Muscle layer of duodenum (tissue), 2 donors: ENCODE results near the gene SLC25A48.

Source experiments
- H3K27ac ChIP-seq: one replicate; pipeline ENCODE4 v1.7.0; 2013; ENCODE audit warnings: mild to moderate bottlenecking, low read length
- H3K27me3 ChIP-seq: one replicate; pipeline ENCODE4 v1.7.0; 2013; ENCODE audit warnings: low read depth, mild to moderate bottlenecking, control low read depth, low read length
- H3K36me3 ChIP-seq, 2 donors: one replicate each; pipeline ENCODE4 v1.7.0; 2013; ENCODE audit warnings: low read length in 2 of 2, control low read depth in 1 of 2, mild to moderate bottlenecking in 1 of 2; ENCODE audit not compliant: insufficient read depth in 2 of 2, control insufficient read depth in 1 of 2
- H3K4me1 ChIP-seq, 2 donors: one replicate each; pipeline ENCODE4 v1.7.0; 2013; ENCODE audit warnings: low read length in 2 of 2, mild to moderate bottlenecking in 2 of 2, control low read depth in 1 of 2, moderate library complexity in 1 of 2; ENCODE audit not compliant: insufficient read depth in 2 of 2, control insufficient read depth in 1 of 2
- H3K4me3 ChIP-seq, 2 donors: one replicate each; pipeline ENCODE4 v1.7.0; 2013; ENCODE audit warnings: low read length in 2 of 2, low read depth in 1 of 2, mild to moderate bottlenecking in 1 of 2
- H3K9me3 ChIP-seq, 2 donors: one replicate each; pipeline ENCODE4 v1.7.0; 2013; ENCODE audit warnings: low read length in 2 of 2, control low read depth in 1 of 2, mild to moderate bottlenecking in 1 of 2; ENCODE audit not compliant: control insufficient read depth in 1 of 2
- donor health status: healthy.

Gene SLC25A48

GRCh38 chr5:135886136-135886535 is 51.7 kb downstream of the SLC25A48 start:
- Histone ChIP-seq H3K4me1 (peaks cover 0 to 10% of the 10 kb centered on the region in 2 donors), H3K27ac (no peak overlapping the region), H3K27me3 (no peaks in the 10 kb centered on the region), H3K4me3 (no peak overlapping the region), H3K9me3 (no peaks in the 10 kb centered on the region), H3K36me3 (no peaks in the 10 kb centered on the region)

- no peaks in the 10 kb centered on the region for H3K9me3 ChIP-seq
- H3K27ac ChIP-seq = no peak overlapping the region
- no peaks in the 10 kb centered on the region for H3K36me3 ChIP-seq
- H3K4me3 ChIP-seq = no peak overlapping the region
- no peaks in the 10 kb centered on the region for H3K27me3 ChIP-seq
- peaks cover 0 to 4% of the 10 kb centered on the region in 2 donors for H3K4me1 ChIP-seq
Observed at GRCh38 chr5:135887447-135887864, 53.0 kb downstream of the SLC25A48 start.

- Histone ChIP-seq H3K27ac (no peak overlapping the region), H3K4me1 (peaks cover 0 to 4% of the 10 kb centered on the region in 2 donors), H3K4me3 (no peak overlapping the region), H3K36me3 (no peaks in the 10 kb centered on the region), H3K27me3 (no peaks in the 10 kb centered on the region), H3K9me3 (no peaks in the 10 kb centered on the region)
Observed at GRCh38 chr5:135887881-135888614, 53.6 kb downstream of the SLC25A48 start.

GRCh38 chr5:135890296-135890695 is 55.8 kb downstream of the SLC25A48 start:
- Histone ChIP-seq H3K9me3 (no peaks in the 10 kb centered on the region), H3K27me3 (peaks cover 3% of the 10 kb centered on the region), H3K4me1 (peaks cover 0 to 4% of the 10 kb centered on the region in 2 donors), H3K36me3 (no peaks in the 10 kb centered on the region), H3K27ac (no peak overlapping the region), H3K4me3 (no peak overlapping the region)

DNA sequence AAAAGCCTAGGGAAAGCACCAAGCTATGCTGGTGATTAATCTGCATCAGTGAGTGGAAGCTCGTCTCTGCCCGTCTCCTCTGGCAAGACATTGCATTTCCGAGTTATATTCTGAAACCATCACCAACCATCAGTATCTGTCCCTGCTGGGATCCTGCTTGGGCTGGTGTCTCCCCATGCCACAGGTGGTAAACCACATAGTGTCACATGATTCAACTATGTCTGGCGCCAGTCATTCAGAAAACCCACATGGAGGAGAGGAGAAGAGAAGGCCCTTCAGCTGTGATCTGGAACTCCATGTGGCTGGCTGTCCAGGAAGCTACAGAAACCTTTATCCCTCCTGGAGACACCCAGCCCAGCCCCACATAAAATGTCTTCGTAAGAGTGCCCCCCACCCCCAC is 56.4 kb downstream of the SLC25A48 start:
- H3K27me3 ChIP-seq = peaks cover 3% of the 10 kb centered on the region
- no peaks in the 10 kb centered on the region for H3K9me3 ChIP-seq
- no peak overlapping the region for H3K4me3 ChIP-seq
- peaks cover 0 to 4% of the 10 kb centered on the region in 2 donors for H3K4me1 ChIP-seq
- no peak overlapping the region for H3K27ac ChIP-seq
- no peaks in the 10 kb centered on the region for H3K36me3 ChIP-seq

GRCh38 chr5:135891268-135891667 is 56.8 kb downstream of the SLC25A48 start:
- Histone ChIP-seq H3K9me3 (no peaks in the 10 kb centered on the region), H3K4me3 (no peak overlapping the region), H3K4me1 (peaks cover 0 to 4% of the 10 kb centered on the region in 2 donors), H3K27me3 (peaks cover 3% of the 10 kb centered on the region), H3K27ac (no peak overlapping the region), H3K36me3 (no peaks in the 10 kb centered on the region)

DNA sequence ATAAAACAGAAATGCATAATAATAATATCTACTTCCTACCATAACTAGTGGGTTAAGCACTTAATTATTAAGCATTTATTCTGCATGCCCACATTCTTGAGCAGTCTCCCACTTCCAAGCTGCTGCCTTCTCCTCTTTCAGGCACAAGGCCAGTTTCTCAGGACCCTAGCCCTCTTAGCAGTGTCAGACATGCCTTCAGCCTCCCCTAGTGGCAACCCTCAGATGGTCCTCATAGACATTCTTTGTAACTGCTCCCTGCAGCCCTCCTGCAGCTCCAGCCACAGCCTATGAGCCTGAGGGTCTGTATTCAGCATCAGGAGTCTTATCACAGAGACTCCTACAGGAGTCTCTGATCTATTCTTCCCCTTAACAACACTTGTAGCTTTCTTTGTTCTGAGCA is 57.3 kb downstream of the SLC25A48 start:
- Histone ChIP-seq H3K27ac (no peak overlapping the region), H3K9me3 (no peaks in the 10 kb centered on the region), H3K4me1 (peaks cover 0 to 4% of the 10 kb centered on the region in 2 donors), H3K36me3 (no peaks in the 10 kb centered on the region), H3K4me3 (no peak overlapping the region), H3K27me3 (peaks cover 3% of the 10 kb centered on the region)

- Histone ChIP-seq H3K4me1 (peaks cover 0 to 4% of the 10 kb centered on the region in 2 donors), H3K27me3 (peaks cover 3% of the 10 kb centered on the region), H3K9me3 (no peaks in the 10 kb centered on the region), H3K27ac (no peak overlapping the region), H3K36me3 (no peaks in the 10 kb centered on the region), H3K4me3 (no peak overlapping the region)
Observed at GRCh38 chr5:135894276-135894675, 59.8 kb downstream of the SLC25A48 start.

DNA sequence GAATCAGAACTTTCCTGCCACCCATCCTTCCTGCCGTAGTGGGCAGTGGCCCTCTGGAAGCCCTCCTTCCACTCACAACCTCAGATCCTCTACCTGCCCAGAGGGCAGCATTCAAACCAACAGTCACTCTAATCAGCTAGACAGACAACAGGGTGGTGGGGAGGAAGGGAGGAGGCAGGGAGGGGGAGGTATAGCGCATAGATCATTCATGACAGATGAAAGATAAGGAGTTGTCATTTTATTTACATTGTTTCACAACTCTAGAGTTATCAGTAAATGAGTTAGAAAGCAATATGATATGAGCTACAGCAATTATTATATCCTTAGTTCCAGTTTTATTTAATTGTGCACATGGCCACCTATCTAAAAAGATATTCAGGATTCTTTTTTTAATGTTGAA is 60.3 kb downstream of the SLC25A48 start:
- H3K36me3 ChIP-seq = no peaks in the 10 kb centered on the region

DNA sequence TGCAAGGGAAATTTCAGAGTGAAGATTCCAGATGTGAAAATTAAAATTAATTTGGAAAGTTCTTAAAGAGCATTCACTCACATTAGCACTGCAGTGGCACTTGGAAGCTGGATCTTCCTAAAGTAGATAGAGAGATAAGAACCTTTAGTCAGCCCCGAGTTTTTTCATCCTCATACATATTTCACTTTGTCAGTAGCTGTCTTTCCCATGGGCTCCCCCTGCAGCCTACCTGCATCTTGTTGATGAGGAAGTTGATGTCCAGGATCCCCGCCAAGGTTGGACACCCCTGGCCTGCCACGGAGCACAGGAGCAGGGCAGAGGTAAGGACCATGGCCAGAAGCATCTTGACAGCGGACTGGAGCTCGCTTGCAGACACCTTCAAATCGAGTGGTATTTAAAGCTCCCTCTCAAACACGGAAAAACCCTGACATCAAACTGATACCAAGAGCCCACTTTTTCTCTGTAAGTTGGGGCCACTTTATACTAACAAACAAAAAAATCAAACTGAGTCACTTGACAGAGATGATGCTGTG is 61.1 kb downstream of the SLC25A48 start, which contains the start of gene IL9:
IL9 (minus strand) TSS at position 368 of the 533 bp plus-strand sequence; CDS start at position 343, 25 bp downstream.
- Histone ChIP-seq H3K9me3 (no peaks in the 10 kb centered on the region), H3K36me3 (no peaks in the 10 kb centered on the region), H3K27ac (no peak within 1 kb of the TSS), H3K4me3 (no peak within 1 kb of the TSS), H3K27me3 (peaks cover 3% of the 10 kb centered on the region), H3K4me1 (peaks cover 0 to 4% of the 10 kb centered on the region in 2 donors)

More for the DNA sequence above, 60.3 kb downstream of the SLC25A48 start:
- Histone ChIP-seq H3K4me3 (no peak overlapping the region), H3K4me1 (peaks cover 0 to 4% of the 10 kb centered on the region in 2 donors), H3K27ac (no peak overlapping the region), H3K9me3 (no peaks in the 10 kb centered on the region), H3K27me3 (peaks cover 3% of the 10 kb centered on the region)

GRCh38 chr5:135898651-135899050 is 64.2 kb downstream of the SLC25A48 start:
- no peak overlapping the region for H3K4me3 ChIP-seq
- no peak overlapping the region for H3K27ac ChIP-seq
- H3K4me1 ChIP-seq = no peaks in the 10 kb centered on the region
- no peaks in the 10 kb centered on the region for H3K9me3 ChIP-seq
- no peaks in the 10 kb centered on the region for H3K36me3 ChIP-seq
- H3K27me3 ChIP-seq = peaks cover 3% of the 10 kb centered on the region
